SH-SY5Y (cell line): ENCODE results near the gene NOC2L.

ENCODE experiments used
- GATA2 ChIP-seq: IDR thresholded peaks from 2 replicates; pipeline ENCODE4 v1.6.1; 2011; ENCODE audit warnings: mild to moderate bottlenecking, low read depth, low read length
- GATA3 ChIP-seq: IDR thresholded peaks from 2 replicates; pipeline ENCODE4 v1.6.1; 2011; ENCODE audit warnings: low read depth, mild to moderate bottlenecking, low read length, moderate library complexity

Gene NOC2L

DNA sequence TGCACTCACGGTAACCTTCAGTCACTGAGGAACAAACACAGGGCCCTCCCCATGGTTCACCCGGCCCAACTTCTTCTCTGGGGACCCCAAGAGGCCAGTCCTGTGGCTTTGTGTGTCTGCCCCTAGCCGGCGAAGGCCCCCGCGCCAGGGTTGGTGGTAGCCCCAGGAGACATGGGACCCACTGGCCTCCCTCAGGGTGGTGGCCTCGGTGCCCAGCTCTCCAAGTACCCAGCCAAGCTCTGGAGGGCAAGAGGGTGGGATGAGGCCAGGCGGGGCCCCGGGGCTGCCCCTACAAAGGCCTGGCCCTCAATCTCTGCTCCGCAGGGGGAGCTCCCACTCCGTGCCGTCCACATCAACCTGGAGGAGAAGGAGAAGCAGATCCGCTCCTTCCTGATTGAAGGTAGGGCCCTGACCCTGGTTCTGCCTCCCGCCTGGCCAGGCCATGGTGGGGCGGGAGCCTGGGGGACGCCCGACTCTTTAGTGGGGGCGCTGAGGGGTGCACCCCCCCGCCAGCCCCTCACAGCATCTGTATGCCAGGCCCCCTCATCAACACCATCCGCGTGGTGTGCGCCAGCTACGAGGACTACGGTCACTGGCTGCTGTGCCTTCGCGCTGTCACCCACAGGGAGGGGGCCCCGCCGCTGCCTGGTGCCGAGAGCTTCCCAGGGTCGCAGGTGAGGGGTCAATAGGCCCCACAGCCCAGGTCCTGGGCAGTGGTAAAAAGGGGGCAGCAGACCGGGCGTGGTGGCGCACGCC, 12.9 kb upstream of the NOC2L start:
- TF ChIP-seq GATA3, result no peak
- TF ChIP-seq GATA2, result no peak

DNA sequence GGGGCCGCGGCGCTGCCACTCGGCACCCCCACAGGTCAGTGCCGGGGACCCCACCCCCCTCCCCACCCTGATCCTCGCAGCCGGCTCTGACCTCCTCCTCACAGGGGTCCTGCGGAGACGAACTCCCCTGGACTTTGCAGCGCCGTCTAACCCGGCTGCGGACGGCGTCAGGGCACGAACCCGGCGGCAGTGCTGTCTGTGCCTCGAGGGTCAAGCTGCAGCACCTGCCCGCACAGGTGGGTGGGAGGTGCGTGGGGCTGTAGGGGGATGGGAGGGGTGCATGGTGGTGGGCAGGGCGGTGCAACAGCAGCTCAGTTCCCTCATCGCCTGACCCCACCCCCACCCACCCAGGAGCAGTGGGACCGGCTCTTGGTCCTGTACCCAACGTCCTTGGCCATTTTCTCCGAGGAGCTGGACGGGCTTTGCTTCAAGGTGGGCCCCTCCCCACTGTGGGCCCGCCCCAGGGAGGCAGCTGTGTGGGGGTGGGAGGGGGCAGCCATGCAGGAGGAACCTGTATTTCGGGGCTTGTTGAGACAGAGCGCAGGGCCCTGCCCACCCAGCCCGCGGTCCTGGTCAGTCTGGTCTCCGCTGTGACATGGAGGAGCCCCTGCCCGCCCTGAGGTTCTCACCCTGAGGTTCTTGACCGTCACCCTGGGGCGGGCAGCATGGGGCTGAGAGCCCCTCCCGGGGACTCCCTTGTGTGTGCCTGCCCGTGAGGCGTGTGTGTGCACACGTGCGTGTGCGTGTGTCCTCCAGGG, 12.1 kb upstream of the NOC2L start:
- TF ChIP-seq GATA3, result no peak
- TF ChIP-seq GATA2, result no peak

DNA sequence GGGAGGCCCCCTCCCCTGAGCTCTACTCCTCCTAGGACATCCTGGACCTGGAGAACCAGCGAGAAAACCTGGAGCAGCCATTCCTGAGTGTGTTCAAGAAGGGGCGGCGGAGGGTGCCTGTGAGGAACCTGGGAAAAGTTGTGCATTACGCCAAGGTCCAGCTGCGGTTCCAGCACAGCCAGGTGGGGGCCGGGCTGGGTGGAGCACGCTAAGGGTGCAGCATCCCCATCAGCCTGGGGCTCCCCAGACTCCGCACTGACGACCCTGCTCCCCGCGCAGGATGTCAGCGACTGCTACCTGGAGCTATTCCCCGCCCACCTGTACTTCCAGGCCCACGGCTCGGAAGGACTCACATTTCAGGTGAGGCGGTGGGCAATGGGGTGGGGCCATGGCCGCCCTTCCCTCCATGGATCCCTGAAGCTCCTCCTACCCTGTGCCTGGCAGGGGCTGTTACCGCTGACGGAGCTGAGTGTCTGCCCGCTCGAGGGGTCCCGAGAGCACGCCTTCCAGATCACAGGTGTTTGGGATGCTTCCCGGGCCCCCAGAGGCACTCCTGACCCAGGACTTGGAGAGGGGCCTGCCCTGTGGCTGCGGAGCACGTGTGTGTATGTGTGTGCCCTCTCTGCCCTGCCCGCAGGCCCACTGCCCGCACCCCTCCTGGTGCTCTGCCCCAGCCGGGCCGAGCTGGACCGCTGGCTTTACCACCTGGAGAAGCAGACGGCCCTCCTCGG, 11.4 kb upstream of the NOC2L start:
- no peak for TF ChIP-seq GATA2
- no peak for TF ChIP-seq GATA3

GRCh38 chr1:969260-969855, 10.3 kb upstream of the NOC2L start:
- TF ChIP-seq GATA2 (no peak), GATA3 (no peak)

DNA sequence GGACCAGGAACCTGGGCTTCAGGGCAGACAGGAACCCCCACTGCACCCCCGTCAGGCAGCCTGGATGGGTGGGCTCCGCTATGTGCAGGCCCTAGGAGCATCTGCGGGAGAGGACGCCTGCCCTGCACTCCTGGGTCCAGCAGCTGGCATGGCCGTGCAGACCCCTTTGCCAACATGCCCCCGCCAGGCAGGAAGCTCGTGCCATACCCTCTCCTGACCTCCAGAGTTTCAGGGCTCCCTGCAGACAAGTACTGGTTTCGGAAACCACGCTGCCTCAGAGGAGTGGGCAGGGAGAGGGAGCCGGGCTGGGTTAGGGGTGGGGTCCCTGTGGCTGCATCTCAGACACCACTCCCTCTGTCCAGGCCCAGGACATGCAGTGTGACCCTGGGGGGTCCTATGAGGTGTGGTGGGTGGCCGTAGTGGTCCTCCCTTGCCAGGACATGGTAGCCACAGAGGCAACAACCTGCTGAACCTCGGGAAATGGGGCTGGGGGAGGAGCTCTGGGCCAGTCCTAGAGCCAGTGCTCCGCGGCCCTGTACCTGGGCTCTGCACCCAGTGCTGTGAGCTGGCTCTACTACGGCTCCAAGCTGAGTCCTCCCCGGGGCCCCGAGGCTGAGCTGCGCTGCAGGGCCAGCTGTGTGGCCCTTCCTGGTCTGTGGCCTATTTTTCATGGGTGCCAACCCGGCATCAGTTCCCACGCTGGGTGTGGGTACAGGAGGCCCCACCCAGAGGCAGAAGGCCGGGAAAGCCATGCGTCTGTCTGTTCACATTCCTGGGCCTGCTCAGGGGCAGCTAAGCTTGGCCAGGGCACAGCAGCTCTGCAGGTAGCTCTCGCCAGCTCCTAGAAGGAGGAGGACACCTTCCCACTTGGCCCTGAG, 8.6 kb upstream of the NOC2L start:
- TF ChIP-seq GATA2 (no peak), GATA3 (no peak)

DNA sequence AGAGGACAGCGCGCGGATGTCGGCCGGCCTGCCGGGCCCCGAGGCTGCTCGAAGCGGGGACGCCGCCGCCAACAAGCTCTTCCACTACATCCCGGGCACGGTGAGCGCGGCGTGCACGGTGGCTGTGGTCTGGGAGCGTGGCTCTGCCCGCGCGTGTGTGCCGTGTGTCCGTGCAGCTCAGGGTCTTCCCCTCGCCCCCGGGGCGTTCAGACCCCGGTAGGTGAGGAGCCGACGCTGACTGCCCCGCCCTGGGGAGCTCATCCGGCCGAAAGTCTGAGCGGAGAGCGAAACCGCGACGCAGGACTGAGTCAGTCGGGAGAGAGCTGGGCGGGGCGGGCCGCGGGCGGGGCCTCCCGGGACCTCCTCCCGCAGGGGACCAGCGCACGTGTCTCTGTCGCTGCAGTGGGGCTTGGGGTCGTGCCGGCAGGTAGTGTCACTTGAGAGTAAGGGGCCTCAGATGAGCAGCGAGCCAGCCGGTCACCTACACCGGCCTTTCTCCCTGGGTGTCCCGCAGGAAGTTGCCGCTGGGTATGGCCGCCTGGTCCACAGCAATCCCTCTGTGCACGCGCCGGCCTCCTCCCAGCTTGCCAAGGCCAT, 7.7 kb upstream of the NOC2L start:
- no peak for TF ChIP-seq GATA3
- no peak for TF ChIP-seq GATA2

GRCh38 chr1:966135-966703, 7.2 kb upstream of the NOC2L start, which contains the start of gene PLEKHN1:
PLEKHN1 (plus strand) TSS chr1:966482; CDS start chr1:966532, 50 bp downstream.
- no peak for TF ChIP-seq GATA3
- no peak for TF ChIP-seq GATA2

DNA sequence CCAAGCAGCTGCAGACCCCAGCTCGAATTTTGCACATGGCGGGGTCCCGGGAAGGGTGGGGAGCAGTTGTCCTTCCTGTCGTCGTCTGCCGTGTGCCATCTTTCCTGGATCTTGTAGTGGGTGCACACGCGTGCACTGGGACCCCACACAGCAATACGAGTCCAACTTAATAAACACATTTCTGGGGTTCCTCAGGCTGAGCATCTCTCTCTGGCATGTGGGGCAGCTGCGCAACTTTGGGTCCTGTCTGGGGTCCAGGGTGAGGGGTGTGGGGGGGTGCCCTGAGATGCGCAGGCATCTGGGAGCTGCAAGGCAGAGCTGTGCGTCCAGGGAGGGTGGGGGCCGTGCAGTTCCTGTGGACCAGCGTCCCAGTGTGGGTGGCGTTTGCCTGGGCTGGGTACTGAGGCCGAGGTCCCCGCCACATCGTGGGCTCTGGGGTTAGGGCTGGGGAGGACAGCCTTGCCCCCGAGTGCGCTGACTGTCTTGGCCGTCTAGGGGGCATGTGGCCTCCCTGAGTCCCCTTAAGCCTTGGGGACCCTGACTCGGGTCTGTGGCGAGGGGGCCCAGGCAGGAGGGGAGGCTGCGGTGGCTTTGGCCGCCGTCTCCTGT, 6.6 kb upstream of the NOC2L start:
- no peak for TF ChIP-seq GATA3
- no peak for TF ChIP-seq GATA2

DNA sequence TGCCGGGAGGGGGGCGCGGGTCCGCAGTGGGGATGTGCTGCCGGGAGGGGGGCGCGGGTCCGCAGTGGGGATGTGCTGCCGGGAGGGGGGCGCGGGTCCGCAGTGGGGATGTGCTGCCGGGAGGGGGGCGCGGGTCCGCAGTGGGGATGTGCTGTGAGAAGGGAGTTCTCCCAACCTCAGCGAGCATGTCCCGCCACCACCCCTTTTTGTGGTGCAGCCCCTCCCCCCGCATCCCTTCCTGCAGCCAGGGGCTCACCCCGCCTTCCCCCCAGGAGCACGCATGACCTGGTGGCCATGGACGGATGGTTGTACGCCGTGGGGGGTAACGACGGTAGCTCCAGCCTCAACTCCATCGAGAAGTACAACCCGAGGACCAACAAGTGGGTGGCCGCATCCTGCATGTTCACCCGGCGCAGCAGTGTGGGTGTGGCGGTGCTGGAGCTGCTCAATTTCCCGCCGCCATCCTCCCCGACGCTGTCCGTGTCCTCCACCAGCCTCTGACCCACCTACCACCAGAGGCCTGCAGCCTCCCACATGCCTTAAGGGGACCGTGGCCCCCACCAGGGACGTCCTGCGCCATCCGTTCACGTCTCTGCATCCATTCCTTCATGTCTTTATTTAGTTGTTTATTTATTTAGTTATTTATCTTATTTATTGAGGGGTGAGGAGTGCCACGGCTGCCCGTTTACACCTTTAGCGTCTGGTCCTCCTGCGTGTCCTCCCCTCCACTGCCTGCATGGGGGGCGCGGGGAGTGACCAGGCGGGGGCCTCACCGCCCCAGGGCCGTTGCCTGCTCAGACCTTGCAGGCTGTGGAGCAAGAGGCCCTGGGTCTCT, 5.9 kb upstream of the NOC2L start:
- TF ChIP-seq GATA3 (no peak), GATA2 (no peak)

DNA sequence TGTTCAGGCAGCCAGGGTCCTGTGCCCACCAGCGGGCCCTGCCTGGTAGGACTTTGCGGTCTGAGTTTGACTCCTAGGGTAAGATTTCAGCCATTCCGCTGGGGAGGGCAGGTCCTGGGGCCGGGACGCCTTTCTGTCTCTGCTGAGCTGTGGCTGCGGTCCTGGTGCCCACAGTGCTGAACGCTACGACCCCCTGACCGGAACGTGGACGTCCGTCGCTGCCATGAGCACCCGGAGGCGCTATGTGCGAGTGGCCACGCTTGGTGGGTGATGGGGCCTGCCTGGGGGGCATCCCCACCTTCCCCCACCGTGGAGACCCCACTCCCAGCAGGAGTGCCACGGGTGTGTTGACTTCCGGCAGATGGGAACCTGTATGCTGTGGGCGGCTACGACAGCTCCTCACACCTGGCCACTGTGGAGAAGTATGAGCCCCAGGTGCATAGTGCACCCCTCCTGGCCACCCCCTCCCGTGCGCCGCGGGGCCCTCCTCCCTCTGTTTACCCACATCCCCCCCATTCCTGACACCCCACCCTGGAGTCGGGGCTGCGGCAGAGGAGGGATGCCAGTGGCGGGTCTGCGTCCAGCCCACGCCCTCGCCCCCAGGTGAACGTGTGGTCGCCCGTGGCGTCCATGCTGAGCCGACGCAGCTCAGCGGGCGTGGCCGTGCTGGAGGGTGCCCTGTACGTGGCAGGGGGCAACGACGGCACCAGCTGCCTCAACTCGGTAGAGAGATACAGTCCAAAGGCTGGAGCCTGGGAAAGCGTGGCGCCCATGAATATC, 4.9 kb upstream of the NOC2L start:
- TF ChIP-seq GATA3 (no peak), GATA2 (no peak)

GRCh38 chr1:963301-963651, 4.2 kb upstream of the NOC2L start:
- no peak for TF ChIP-seq GATA2
- no peak for TF ChIP-seq GATA3
